Activated CD4-positive, alpha-beta T cell treated with anti-CD3 and anti-CD28 coated beads for 48 hours (primary cell): Measurements from ENCODE around the gene FATE1.

Experiments
- DNase-seq: peaks from one replicate; pipeline ENCODE4 v3.0.0-alpha.2; 2020

The FATE1 gene

GRCh38 chrX:151745651-151746050, 29.8 kb downstream of the FATE1 start:
- DNase-seq, result no peak

- DNase-seq, result no peak
Measured at GRCh38 chrX:151746502-151746901, 30.7 kb downstream of the FATE1 start.

GRCh38 chrX:151750511-151750910, 34.7 kb downstream of the FATE1 start:
- no peak for DNase-seq

DNA sequence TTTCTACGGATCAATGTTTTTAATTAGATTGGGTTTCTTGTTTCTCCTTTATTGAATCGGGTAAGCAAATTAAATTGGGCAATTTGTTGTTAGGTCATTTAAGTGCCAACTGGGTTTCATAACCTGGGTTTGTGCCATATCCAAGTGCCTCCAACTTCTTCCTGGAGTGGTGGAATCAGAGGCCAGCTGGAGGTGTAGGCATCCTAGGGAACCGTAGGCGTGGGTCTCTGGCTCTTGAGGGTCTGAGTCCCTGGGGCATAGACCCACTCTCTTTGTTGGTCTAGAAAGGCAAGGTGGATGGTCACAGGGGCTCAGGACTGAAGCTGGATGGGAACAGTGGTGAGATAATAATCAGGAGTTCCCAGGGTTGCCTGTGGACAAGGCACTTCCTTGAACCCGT, 37.0 kb downstream of the FATE1 start:
- DNase-seq, result no peak

DNA sequence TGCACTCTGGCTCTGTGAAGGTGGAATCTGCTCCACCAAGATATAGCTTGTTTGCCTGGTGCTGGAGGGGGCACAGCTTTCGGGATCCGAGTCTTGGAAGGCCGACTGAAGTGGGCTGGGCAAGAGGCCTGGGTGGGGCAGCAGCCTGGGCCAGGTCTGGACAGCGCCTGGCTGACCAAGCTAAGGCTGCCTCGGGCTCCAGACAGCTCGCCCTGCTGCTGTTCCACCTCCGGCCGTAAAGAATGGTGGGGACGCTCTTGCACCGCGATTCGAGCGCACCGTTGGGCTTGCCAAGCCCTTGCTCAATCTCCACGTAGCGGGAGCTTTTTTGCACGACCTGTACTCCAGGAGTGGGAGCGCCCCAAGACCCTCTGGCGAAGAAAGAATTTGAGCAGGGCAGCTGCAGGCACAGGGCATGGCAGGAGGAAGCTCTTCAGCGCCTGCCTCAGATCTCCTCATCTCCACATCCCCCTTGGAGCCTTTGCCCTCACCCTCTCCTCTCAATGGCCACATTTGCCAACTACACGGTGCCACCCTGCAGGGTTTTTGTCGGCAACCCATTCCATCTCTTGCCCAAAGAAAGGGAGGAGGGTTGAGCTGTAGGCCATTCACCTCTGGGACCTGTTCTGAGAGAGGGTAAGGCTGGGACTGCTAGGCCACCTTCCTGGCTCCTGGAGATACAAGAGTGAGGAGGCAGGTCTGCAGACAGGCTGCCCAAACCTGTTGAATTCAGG, 37.6 kb downstream of the FATE1 start:
- DNase-seq, result peak; percentile 28

DNA sequence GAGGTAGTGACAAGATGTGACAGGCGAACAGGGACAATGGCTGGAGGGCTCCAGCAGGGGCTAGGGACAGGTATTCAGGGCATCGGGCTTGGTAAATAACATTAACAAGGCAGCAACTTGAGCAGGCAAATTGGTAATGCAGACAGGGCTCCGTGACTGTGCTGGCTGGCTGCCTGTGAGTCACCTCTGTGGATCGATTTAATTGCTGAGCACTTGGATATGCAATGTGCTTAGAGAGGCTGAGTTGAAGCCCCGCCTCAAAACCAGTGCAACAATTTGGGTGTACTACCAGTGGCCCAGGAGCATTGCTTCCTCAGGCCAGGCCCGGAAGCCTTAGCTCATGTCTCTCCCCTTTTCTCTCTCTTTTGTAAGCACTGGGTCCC, 38.2 kb downstream of the FATE1 start:
- no peak for DNase-seq

GRCh38 chrX:151754641-151755215, 38.9 kb downstream of the FATE1 start:
- DNase-seq, result no peak

- DNase-seq, result no peak
Measured at GRCh38 chrX:151759041-151759708, 43.3 kb downstream of the FATE1 start.

DNA sequence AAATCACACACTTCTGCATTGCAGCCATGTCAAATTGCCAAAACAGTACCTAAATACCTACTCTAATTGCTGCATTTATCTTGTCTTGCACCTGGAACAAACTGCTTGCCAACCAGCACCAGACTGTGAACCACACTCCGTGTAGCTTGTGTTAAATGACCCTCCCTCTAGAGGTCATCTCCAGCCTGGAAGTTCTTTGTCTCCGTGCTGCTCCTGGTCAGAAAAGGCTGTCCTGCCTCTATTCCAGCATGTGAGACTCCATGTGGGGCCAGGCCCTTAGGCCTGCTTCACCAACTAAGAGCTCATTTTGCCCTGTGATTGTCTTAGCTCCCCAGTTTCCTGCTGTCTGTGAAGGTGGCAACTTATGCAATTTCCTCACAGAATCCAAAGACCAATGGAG, 47.0 kb downstream of the FATE1 start:
- no peak for DNase-seq

DNA sequence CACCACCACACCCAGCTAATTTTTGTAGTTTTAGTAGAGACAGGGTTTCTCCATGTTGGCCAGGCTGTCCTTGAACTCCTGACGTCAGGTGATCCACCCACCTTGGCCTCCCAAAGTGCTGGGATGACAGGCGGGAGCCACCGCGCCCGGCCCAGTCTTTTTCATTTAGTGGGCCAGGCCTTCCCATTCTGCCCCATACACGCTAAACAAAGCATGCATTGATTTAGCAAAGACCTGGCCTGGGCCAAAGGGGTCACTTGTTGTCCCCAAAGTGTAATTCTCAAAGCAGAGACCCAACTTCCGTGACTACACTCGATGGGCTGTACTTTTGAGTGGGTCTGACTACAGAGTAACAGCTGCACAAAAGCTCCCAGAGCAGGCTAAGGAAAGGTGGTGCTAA, 47.9 kb downstream of the FATE1 start:
- DNase-seq, result no peak

DNA sequence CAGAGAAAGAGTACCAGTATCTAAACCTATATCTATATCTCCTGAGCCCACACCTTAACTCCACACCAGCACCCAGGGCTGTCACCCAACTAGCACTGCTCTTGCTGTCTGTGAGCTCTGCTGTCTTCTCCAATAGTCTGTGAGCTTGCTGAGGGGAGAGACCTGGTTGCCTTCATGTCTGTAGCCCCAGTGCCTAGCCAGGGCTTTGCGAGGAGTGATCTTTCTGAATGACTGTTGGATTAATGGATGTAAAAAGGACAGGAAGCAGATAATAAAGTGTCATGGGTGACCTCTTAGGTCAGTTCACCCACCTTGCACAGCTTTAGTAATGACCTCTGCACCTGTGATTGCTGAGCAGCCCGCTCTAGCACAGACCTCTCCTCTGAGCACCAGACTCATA, 49.2 kb downstream of the FATE1 start:
- DNase-seq, result no peak

- DNase-seq, result no peak
Measured at GRCh38 chrX:151771726-151772125, 55.9 kb downstream of the FATE1 start.
